ENCODE measurements around the gene NACC1. TPM values are rescaled to one million over a fixed set of nuclear protein-coding genes. Genes with fewer than 3 reads are reported as not detected.

NACC1 gene
- total and polyA plus RNA-seq, 7 donors: 11.9 to 63.4 (median 43.5) TPM

GRCh38 chr19:13127051-13127450 lies 9.0 kb downstream of the NACC1 start:
- ATAC-seq (no peak), DNase-seq (no peak)
- no peaks in the 10 kb centered on the region for H3K4me1 ChIP-seq
- H3K4me3 ChIP-seq: no peak overlapping the region
- no peaks in the 10 kb centered on the region for H3K9me3 ChIP-seq
- intact Hi-C loops (cut with DNase I): no loop called here
- 76 to 91% (median 82%) methylated on average over 8 to 9 of the region's 9 CpGs for WGBS, 3 donors
- H3K27ac ChIP-seq: no peak overlapping the region
- TF ChIP-seq CTCF (IDR thresholded peaks at IDR 0.05): no peak
- H3K36me3 ChIP-seq (ENCODE audit: insufficient read depth in 1 of 2, low read depth in 1 of 2): peaks cover 0 to 7% of the 10 kb centered on the region in 2 donors
- H3K27me3 ChIP-seq (ENCODE audit: insufficient read depth in 3 of 3, low read length in 2 of 3): no peaks in the 10 kb centered on the region

DNA sequence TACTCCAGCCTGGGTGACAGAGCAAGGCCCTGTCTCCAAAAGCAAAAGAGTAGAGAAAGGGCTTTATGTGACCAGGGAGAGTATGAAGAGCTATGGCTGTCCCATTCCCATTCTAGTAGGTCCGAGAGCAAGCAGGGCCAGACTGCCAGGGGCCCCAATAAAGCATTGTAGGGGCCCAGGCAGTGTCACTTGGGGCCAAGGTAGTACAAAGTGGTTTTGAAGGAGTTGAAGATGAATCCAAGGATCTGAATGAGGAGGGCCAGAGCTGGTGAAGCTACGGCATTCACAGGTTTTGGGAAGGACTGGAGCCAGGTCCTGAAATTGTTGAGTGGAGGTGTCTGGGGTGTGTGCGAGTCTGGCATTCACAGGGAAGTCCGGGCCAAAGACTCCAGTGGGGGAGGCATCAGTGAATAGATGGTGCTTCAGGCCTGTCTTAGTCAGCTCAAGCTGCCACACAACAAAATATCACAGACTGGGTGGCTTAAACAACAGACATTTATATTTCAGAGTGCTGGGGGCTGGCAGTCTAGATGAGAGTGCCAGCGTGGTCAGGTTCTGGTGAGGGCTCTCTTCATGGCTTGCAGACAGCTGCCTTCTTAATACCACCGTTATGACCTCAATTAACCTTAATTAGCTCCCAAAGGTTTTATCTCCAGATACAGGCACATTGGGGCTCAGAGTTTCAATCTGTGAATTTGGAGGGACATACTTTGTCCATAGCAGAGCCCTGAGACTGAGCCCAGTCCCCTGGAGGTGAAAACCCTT lies 9.9 kb downstream of the NACC1 start:
- H3K27me3 ChIP-seq (ENCODE audit: insufficient read depth in 3 of 3, low read length in 2 of 3): no peaks in the 10 kb centered on the region
- DNase-seq: no peak
- no peak for ATAC-seq
- no peaks in the 10 kb centered on the region for H3K4me1 ChIP-seq
- intact Hi-C loops (cut with DNase I): no loop called here
- no peak overlapping the region for H3K4me3 ChIP-seq
- H3K27ac ChIP-seq: no peak overlapping the region
- no peaks in the 10 kb centered on the region for H3K9me3 ChIP-seq
- WGBS, 3 donors: 80 to 91% (median 83%) methylated on average over 6 of the region's 6 CpGs
- H3K36me3 ChIP-seq (ENCODE audit: insufficient read depth in 1 of 2, low read depth in 1 of 2): peaks cover 0 to 7% of the 10 kb centered on the region in 2 donors
- TF ChIP-seq CTCF (IDR thresholded peaks at IDR 0.05): no peak

DNA sequence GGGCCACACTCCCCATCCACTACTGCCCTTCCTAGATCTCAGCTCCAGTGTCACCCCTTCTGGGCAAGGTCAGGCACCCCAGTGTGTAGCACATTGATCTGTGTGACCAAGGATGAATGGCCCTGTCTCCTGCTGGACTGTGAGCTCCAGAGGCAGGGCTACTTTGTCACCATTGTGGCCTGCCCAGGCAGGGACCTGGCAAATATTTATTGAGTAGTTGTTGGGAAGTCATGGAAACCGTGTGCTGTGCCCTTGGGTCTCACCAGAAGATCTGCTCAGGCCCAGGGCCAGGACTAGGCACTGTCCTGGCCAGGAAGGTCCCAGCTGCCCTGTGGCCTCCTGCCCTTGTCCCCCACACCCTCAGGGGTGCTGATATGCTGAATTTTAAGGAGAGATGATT lies 10.5 kb downstream of the NACC1 start:
- ATAC-seq (no peak), DNase-seq (no peak)
- Histone ChIP-seq H3K27ac (no peak overlapping the region), H3K9me3 (no peaks in the 10 kb centered on the region), H3K27me3 (ENCODE audit: insufficient read depth in 3 of 3, low read length in 2 of 3) (no peaks in the 10 kb centered on the region), H3K4me3 (no peak overlapping the region), H3K36me3 (ENCODE audit: insufficient read depth in 1 of 2, low read depth in 1 of 2) (peaks cover 0 to 7% of the 10 kb centered on the region in 2 donors), H3K4me1 (no peaks in the 10 kb centered on the region)
- no peak for TF ChIP-seq CTCF (IDR thresholded peaks at IDR 0.05)
- 40 to 57% (median 44%) methylated on average over 1 of the region's 1 CpG for WGBS, 3 donors
- intact Hi-C loops (cut with DNase I): no loop called here

GRCh38 chr19:13129384-13129783 lies 11.3 kb downstream of the NACC1 start:
- H3K36me3 ChIP-seq (ENCODE audit: insufficient read depth in 1 of 2, low read depth in 1 of 2): peaks cover 0 to 4% of the 10 kb centered on the region in 2 donors
- no peak for TF ChIP-seq CTCF (IDR thresholded peaks at IDR 0.05)
- H3K4me3 ChIP-seq: no peak overlapping the region
- DNase-seq: no peak
- H3K4me1 ChIP-seq: no peaks in the 10 kb centered on the region
- no peaks in the 10 kb centered on the region for H3K27me3 ChIP-seq (ENCODE audit: insufficient read depth in 3 of 3, low read length in 2 of 3)
- no peak overlapping the region for H3K27ac ChIP-seq
- no peak for ATAC-seq
- WGBS, 3 donors: 93 to 98% (median 94%) methylated on average over 9 of the region's 9 CpGs
- no peaks in the 10 kb centered on the region for H3K9me3 ChIP-seq
- intact Hi-C loops (cut with DNase I): no loop called here

Data from psoas muscle (tissue), 8 donors.